IMR-90 (cell line): ENCODE measurements around the gene FAIM2. TPM values are rescaled to one million over a fixed set of nuclear protein-coding genes. Genes with fewer than 3 reads are reported as not detected.

Experiments used
- ATAC-seq: fragments of 200-7000 bp; cut with Tn5 transposase; 2 replicates; pipeline ENCODE4 v1.9.1; 2020; ENCODE audit warnings: low read depth, mild to moderate bottlenecking, moderate library complexity
- BruUV-seq: library from RNA; stranded (reverse); fragments of 400-500 nt; replicated peaks from 2 replicates; lab custom pipeline; 2021; lab: Mats Ljungman, UMichigan
- CTCF ChIA-PET: fragments of 300-600 bp; formaldehyde crosslinking; extraction: SDS; loops from one replicate; lab custom pipeline; 2021; ENCODE audit warnings: antibody characterized with exemption; lab: Yijun Ruan, JAX
- POLR2A ChIA-PET: fragments of 300-600 bp; sonication (Branson Sonifier 250); formaldehyde crosslinking; loops from one replicate; lab custom pipeline; 2022; ENCODE audit warnings: antibody characterized with exemption; ENCODE audit not compliant: unreplicated experiment; lab: Charles Lee
- DNase-seq: peaks from one replicate; pipeline ENCODE4 v3.0.0; 2013
- H2AFZ ChIP-seq: replicated peaks from 2 replicates; pipeline ENCODE3; 2013; ENCODE audit warnings: low read length, mild to moderate bottlenecking; ENCODE audit not compliant: poor library complexity
- H2AK5ac ChIP-seq: 2 replicates; pipeline ENCODE4 v1.6.1; 2013; ENCODE audit warnings: low read depth, low read length, inconsistent platforms
- H2AK9ac ChIP-seq: replicated peaks from 2 replicates; pipeline ENCODE3; 2013; ENCODE audit warnings: mild to moderate bottlenecking, low read depth, low read length, moderate library complexity; ENCODE audit not compliant: poor library complexity
- H2BK120ac ChIP-seq: 2 replicates; pipeline ENCODE4 v1.6.1; 2013; ENCODE audit warnings: low read depth, low read length, inconsistent platforms
- H2BK15ac ChIP-seq: 3 replicates; pipeline ENCODE4 v1.6.1; 2013; ENCODE audit warnings: low read depth, low read length, inconsistent platforms
- H2BK20ac ChIP-seq: 2 replicates; pipeline ENCODE4 v1.6.1; 2013; ENCODE audit warnings: low read depth, mild to moderate bottlenecking, inconsistent platforms, low read length, moderate library complexity
- H2BK5ac ChIP-seq: 2 replicates; pipeline ENCODE4 v1.6.1; 2013; ENCODE audit warnings: mild to moderate bottlenecking, low read depth, low read length, inconsistent platforms; ENCODE audit not compliant: poor library complexity, severe bottlenecking
- H3K14ac ChIP-seq: replicated peaks from 2 replicates; pipeline ENCODE4 v1.6.1; 2013; ENCODE audit warnings: low read depth, low read length, inconsistent platforms
- H3K18ac ChIP-seq: 2 replicates; pipeline ENCODE4 v1.6.1; 2013; ENCODE audit warnings: low read depth, low read length, control low read depth
- H3K23ac ChIP-seq: 2 replicates; pipeline ENCODE4 v1.6.1; 2013; ENCODE audit warnings: low read depth, low read length, inconsistent platforms
- H3K27ac ChIP-seq: 2 replicates; pipeline ENCODE4 v1.5.1; 2013; ENCODE audit warnings: mild to moderate bottlenecking, control low read depth, low read length; ENCODE audit not compliant: insufficient read depth
- H3K27me3 ChIP-seq: 2 replicates; pipeline ENCODE4 v1.6.1; 2013; ENCODE audit warnings: low read length; ENCODE audit not compliant: control insufficient read depth, insufficient read depth
- H3K36me3 ChIP-seq: 2 replicates; pipeline ENCODE4 v1.6.1; 2013; ENCODE audit warnings: low read length, mixed read lengths; ENCODE audit not compliant: control insufficient read depth, insufficient read depth
- H3K4ac ChIP-seq: 2 replicates; pipeline ENCODE4 v1.6.1; 2013; ENCODE audit warnings: low read depth, low read length, inconsistent platforms
- H3K4me1 ChIP-seq: 2 replicates; pipeline ENCODE4 v1.6.1; 2013; ENCODE audit warnings: low read length, mixed read lengths; ENCODE audit not compliant: control insufficient read depth, insufficient read depth
- H3K4me2 ChIP-seq: 2 replicates; pipeline ENCODE4 v1.6.1; 2013; ENCODE audit warnings: low read depth, mild to moderate bottlenecking, control low read depth, low read length, moderate library complexity
- H3K4me3 ChIP-seq: 2 replicates; pipeline ENCODE4 v1.5.1; 2013; ENCODE audit warnings: low read depth, mild to moderate bottlenecking, control low read depth, low read length, moderate library complexity; ENCODE audit not compliant: insufficient read depth
- H3K56ac ChIP-seq: 2 replicates; pipeline ENCODE4 v1.6.1; 2013; ENCODE audit warnings: low read length, inconsistent platforms; ENCODE audit not compliant: insufficient read depth; ENCODE audit errors: extremely low read depth
- H3K79me1 ChIP-seq, 2 experiments: 2 replicates each; pipeline ENCODE4 v1.6.1; 2013; ENCODE audit warnings: low read length in 2 of 2, inconsistent platforms in 1 of 2, low read depth in 1 of 2
- H3K9ac ChIP-seq: 2 replicates; pipeline ENCODE4 v1.6.1; 2013; ENCODE audit warnings: low read depth, low read length, control low read depth
- H3K9me1 ChIP-seq: 2 replicates; pipeline ENCODE4 v1.6.1; 2013; ENCODE audit warnings: low read length, inconsistent platforms; ENCODE audit not compliant: insufficient read depth
- H3K9me3 ChIP-seq: 2 replicates; pipeline ENCODE4 v1.6.1; 2013; ENCODE audit warnings: low read length; ENCODE audit not compliant: control insufficient read depth, insufficient read depth
- H4K20me1 ChIP-seq: 2 replicates; pipeline ENCODE4 v1.6.1; 2013; ENCODE audit warnings: low read length, inconsistent platforms; ENCODE audit not compliant: insufficient read depth
- H4K5ac ChIP-seq: 2 replicates; pipeline ENCODE4 v1.6.1; 2013; ENCODE audit warnings: mild to moderate bottlenecking, low read depth, low read length, control low read depth
- H4K8ac ChIP-seq, 2 experiments: 2 replicates each; pipeline ENCODE4 v1.6.1; 2013; ENCODE audit warnings: low read depth in 2 of 2, low read length in 2 of 2, control low read depth in 1 of 2, inconsistent platforms in 1 of 2
- H4K91ac ChIP-seq: 2 replicates; pipeline ENCODE4 v1.6.1; 2013; ENCODE audit warnings: low read depth, low read length, inconsistent platforms; ENCODE audit not compliant: insufficient read depth
- CEBPB ChIP-seq: IDR thresholded peaks from 2 replicates; pipeline ENCODE4 v1.6.1; 2012; ENCODE audit warnings: low read depth, low read length, improper control_type of control experiment
- RFX5 ChIP-seq: IDR thresholded peaks from 2 replicates; pipeline ENCODE4 v1.8.0; 2012; ENCODE audit warnings: low read depth, mild to moderate bottlenecking, low read length, moderate library complexity
- WGBS, 2 experiments: methylation state at CpG; one replicate each; pipeline versions ENCODE4 v1.1.5 to v1.1.7; 2013; ENCODE audit warnings: missing lambda C conversion rate in 2 of 2; ENCODE audit not compliant: insufficient read length in 1 of 2; ENCODE audit errors: extremely low coverage in 2 of 2; 5-methylcytosine and 5-hydroxymethylcytosine counted together
- dilution Hi-C: fragments of 300-500 bp; cut with HindIII; formaldehyde crosslinking; loops from one replicate; pipeline ENCODE4 v1.14.3; 2018; ENCODE audit warnings: low sequenced_read_pairs; ENCODE audit not compliant: unreplicated experiment
- in situ Hi-C: fragments of 300-500 bp; cut with MboI; formaldehyde crosslinking; loops from 3 replicates; pipeline ENCODE4 v1.14.3; 2019; ENCODE audit warnings: low sequenced_read_pairs, inconsistent platforms, mixed read lengths
- intact Hi-C: fragments of 100-400 bp; cut with micrococcal nuclease; formaldehyde crosslinking; loops from 2 replicates; pipeline ENCODE4 v1.10.0; 2022
- polyA plus RNA-seq, 3 experiments: library from polyadenylated mRNA; depleted of rRNA; stranded (reverse); fragments of >200 nt; gene quantifications; 2 replicates each; pipeline ENCODE4 v1.2.3, GENCODE V29; 2012; ENCODE audit warnings: low replicate concordance in 1 of 3
- total RNA-seq: library from RNA; depleted of rRNA; stranded (reverse); fragments of >200 nt; gene quantifications from 2 replicates; pipeline ENCODE4 v1.2.3, GENCODE V29; 2012

FAIM2 gene
- total and polyA plus RNA-seq, 2 of the 4 experiments (the other 2 are of a cell fraction) = 0.72 to 5.3 TPM

DNA sequence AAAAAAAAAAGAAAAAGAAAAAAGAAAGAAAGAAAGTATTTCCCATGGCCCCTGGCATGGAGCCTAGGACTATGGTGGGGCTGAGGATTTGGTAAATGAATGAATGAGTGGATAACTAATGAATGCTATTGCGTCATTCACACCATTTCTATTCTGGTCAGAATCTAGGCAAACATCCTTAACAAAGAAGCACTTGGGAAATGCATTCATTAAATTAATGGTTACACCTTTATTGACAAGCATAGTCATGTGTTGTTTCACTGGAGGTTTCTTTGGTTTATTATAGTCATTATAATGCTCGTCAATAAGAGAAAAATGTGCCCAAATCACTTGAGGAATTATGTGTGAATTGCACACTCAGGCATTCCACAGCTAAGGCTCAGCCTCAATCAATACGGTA, 33.2 kb upstream of the FAIM2 start:
- in situ Hi-C loops = no loop called here
- intact Hi-C loops = no loop called here
- H2AFZ ChIP-seq = no peak overlapping the region
- TF ChIP-seq CEBPB (peak; percentile 80), RFX5 (no peak)
- CTCF ChIA-PET = interaction anchor here (0.8 to 3.2 kb wide), 2 partner anchors 9 to 182 kb away, joined by 3 to 15 read pairs; no protein-coding TSS in a partner anchor
- no peak overlapping the region for H3K14ac ChIP-seq
- no peaks in the 10 kb centered on the region for H3K36me3 ChIP-seq
- dilution Hi-C loops = no loop called here
- H2AK9ac ChIP-seq = no peak overlapping the region
- no peak overlapping the region for H3K23ac ChIP-seq
- H3K18ac ChIP-seq = no peak overlapping the region
- no peak for ATAC-seq
- no peak overlapping the region for H3K56ac ChIP-seq
- H3K9ac ChIP-seq = no peak overlapping the region
- no peak overlapping the region for H3K4me3 ChIP-seq
- no peak overlapping the region for H4K5ac ChIP-seq
- no peak overlapping the region for H4K91ac ChIP-seq
- no peaks in the 10 kb centered on the region for H3K79me1 ChIP-seq
- H3K9me1 ChIP-seq = no peaks in the 10 kb centered on the region
- H3K4me1 ChIP-seq = peaks cover 2% of the 10 kb centered on the region; the same call in 1 of the 2 replicates
- H3K27me3 ChIP-seq = no peaks in the 10 kb centered on the region
- WGBS, 2 experiments = no CpG with 5 or more reads among the region's 3 CpGs
- no peak overlapping the region for H3K27ac ChIP-seq
- DNase-seq = no peak
- POLR2A ChIA-PET = no interaction called here
- no peak overlapping the region for H4K8ac ChIP-seq
- no peaks in the 10 kb centered on the region for H4K20me1 ChIP-seq
- no peak overlapping the region for H2BK120ac ChIP-seq
- no peak overlapping the region for H3K4ac ChIP-seq
- H3K9me3 ChIP-seq = no peaks in the 10 kb centered on the region
- BruUV-seq = no TSS peak
- no peak overlapping the region for H2BK5ac ChIP-seq
- H2BK20ac ChIP-seq = no peak overlapping the region
- H2AK5ac ChIP-seq = no peak overlapping the region
- H2BK15ac ChIP-seq = no peak overlapping the region
- no peak overlapping the region for H3K4me2 ChIP-seq
